ENCODE results near the gene FZR1.

FZR1 gene

DNA sequence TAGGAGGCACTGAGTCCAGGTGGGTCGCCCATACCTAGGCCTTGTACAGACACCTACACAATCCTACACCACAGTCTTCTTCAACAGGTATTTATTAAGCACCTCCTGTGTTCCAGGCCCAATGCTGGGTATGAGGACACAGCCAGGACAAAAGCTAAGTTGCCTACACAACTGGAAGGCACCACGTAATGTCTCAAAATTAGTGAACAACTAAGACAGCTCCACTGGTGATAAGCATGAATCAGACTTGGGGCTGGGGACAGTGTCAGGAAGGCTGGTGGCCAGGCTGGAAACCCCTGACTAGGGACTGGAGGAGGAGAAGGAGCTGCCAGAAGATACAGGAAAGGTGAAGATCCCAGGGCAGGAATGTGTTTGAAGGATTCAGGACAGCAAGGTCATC lies 28.2 kb upstream of the FZR1 start:
- no peak overlapping the region for H2BK120ac ChIP-seq (ENCODE audit: low read depth, low read length)
- H2AFZ ChIP-seq (ENCODE audit: low read length): no peak overlapping the region
- H3K4ac ChIP-seq (ENCODE audit: low read length): no peak overlapping the region
- H3K79me1 ChIP-seq (ENCODE audit: low read depth, low read length): no peaks in the 10 kb centered on the region
- no peak overlapping the region for H3K9ac ChIP-seq (ENCODE audit: low read depth, low read length, poor library complexity)
- no peak for DNase-seq (ENCODE audit: low spot score)
- no peak overlapping the region for H3K23ac ChIP-seq (ENCODE audit: low read depth, low read length, poor library complexity)
- no peak overlapping the region for H2BK15ac ChIP-seq (ENCODE audit: low read length)
- WGBS, 2 donors (ENCODE audit: extremely low coverage in 2 of 2, insufficient read length in 2 of 2, insufficient replicate concordance in 1 of 2): no CpG with 5 or more reads among the region's 2 CpGs
- H2BK5ac ChIP-seq (ENCODE audit: low read length): no peak overlapping the region
- H3K4me2 ChIP-seq (ENCODE audit: insufficient read depth, low read length, poor library complexity, severe bottlenecking): no peak overlapping the region
- H3K4me3 ChIP-seq (ENCODE audit: low read length in 2 of 2): no peak overlapping the region
- no peak overlapping the region for H2BK12ac ChIP-seq (ENCODE audit: low read length)
- peaks cover 0 to 34% (median 4%) of the 10 kb centered on the region in 3 experiments for H3K27me3 ChIP-seq (ENCODE audit: control insufficient read depth in 3 of 3, insufficient read depth in 3 of 3, low read depth in 1 of 3, low read length in 3 of 3)
- H4K91ac ChIP-seq (ENCODE audit: low read depth, low read length, poor library complexity): no peak overlapping the region
- H4K8ac ChIP-seq (ENCODE audit: low read depth, low read length): no peak overlapping the region
- H3K9me3 ChIP-seq (replicated peaks in 1 of 2; ENCODE audit: control insufficient read depth in 2 of 2, insufficient read depth in 1 of 2, low read depth in 1 of 2, low read length in 2 of 2): no peaks in the 10 kb centered on the region
- H3K14ac ChIP-seq (ENCODE audit: low read length): no peak overlapping the region
- no peak overlapping the region for H3K27ac ChIP-seq (replicated peaks; ENCODE audit: low read length)
- no peak overlapping the region for H2AK5ac ChIP-seq (ENCODE audit: low read depth, low read length)
- no peak overlapping the region for H3K18ac ChIP-seq (ENCODE audit: low read length)
- H3K4me1 ChIP-seq (ENCODE audit: control insufficient read depth in 2 of 2, insufficient read depth in 1 of 2, low read depth in 1 of 2, low read length in 2 of 2): peaks cover 2 to 6% of the 10 kb centered on the region in 2 donors
- no peaks in the 10 kb centered on the region for H3K36me3 ChIP-seq (replicated peaks in 1 of 2; ENCODE audit: control insufficient read depth in 2 of 2, insufficient read depth in 2 of 2, low read length in 2 of 2)

DNA sequence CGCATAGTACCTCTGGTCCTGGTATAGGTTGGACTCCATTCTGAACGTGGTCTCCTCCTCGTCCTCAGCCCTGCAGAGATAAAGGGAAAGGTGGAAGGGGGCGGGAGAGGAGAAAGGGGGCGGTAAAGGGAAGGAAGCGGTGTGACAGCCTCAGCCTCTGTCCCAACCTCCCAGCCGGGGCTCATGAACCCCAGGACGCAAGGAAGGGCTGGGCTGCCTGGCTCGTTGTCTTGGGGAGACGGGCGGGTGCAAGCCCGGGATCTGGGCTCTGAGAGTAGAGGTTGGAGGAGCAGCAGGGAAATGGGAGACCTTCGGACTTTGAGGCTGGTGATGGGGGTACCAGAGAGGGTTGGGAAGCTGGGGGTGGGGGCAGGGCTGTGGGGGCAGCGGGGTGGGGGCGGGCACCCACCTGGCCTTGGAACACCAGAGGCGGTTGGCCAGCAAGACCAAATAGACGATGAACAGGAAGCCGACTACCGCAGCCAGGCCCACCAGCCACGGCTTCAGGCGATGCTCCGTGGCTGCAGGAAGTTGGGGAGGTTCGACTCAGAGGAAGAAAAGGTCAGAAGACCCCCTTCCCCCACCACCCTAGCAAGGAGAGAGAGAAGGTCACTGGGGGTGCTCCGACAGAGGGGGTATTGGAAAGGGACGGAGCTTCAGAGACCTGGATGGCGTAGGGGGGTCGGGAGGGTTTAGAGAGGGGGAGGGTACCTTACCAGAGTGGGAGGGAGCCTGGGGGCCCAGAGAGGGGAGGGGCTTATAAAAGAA lies 27.5 kb upstream of the FZR1 start:
- H3K79me1 ChIP-seq (ENCODE audit: low read depth, low read length): no peaks in the 10 kb centered on the region
- H3K14ac ChIP-seq (ENCODE audit: low read length): no peak overlapping the region
- DNase-seq (ENCODE audit: low spot score): no peak
- H2BK12ac ChIP-seq (ENCODE audit: low read length): no peak overlapping the region
- WGBS, 2 donors (ENCODE audit: extremely low coverage in 2 of 2, insufficient read length in 2 of 2, insufficient replicate concordance in 1 of 2): no CpG with 5 or more reads among the region's 27 CpGs
- H2BK120ac ChIP-seq (ENCODE audit: low read depth, low read length): no peak overlapping the region
- no peak overlapping the region for H3K9ac ChIP-seq (ENCODE audit: low read depth, low read length, poor library complexity)
- H3K9me3 ChIP-seq (replicated peaks in 1 of 2; ENCODE audit: control insufficient read depth in 2 of 2, insufficient read depth in 1 of 2, low read depth in 1 of 2, low read length in 2 of 2): no peaks in the 10 kb centered on the region
- H3K27ac ChIP-seq (replicated peaks; ENCODE audit: low read length): no peak overlapping the region
- no peak overlapping the region for H4K8ac ChIP-seq (ENCODE audit: low read depth, low read length)
- H3K4ac ChIP-seq (ENCODE audit: low read length): no peak overlapping the region
- no peak overlapping the region for H4K91ac ChIP-seq (ENCODE audit: low read depth, low read length, poor library complexity)
- H2AK5ac ChIP-seq (ENCODE audit: low read depth, low read length): no peak overlapping the region
- H2BK15ac ChIP-seq (ENCODE audit: low read length): no peak overlapping the region
- H2AFZ ChIP-seq (ENCODE audit: low read length): peak overlapping the region; percentile 45
- no peak overlapping the region for H2BK5ac ChIP-seq (ENCODE audit: low read length)
- H3K4me2 ChIP-seq (ENCODE audit: insufficient read depth, low read length, poor library complexity, severe bottlenecking): peak overlapping the region; percentile 24
- H3K18ac ChIP-seq (ENCODE audit: low read length): peak overlapping the region; percentile 59
- no peak overlapping the region for H3K4me3 ChIP-seq (ENCODE audit: low read length in 2 of 2)
- peaks cover 2 to 6% of the 10 kb centered on the region in 2 donors for H3K4me1 ChIP-seq (ENCODE audit: control insufficient read depth in 2 of 2, insufficient read depth in 1 of 2, low read depth in 1 of 2, low read length in 2 of 2)
- peak overlapping the region; percentile 51 for H3K23ac ChIP-seq (ENCODE audit: low read depth, low read length, poor library complexity)
- no peaks in the 10 kb centered on the region for H3K36me3 ChIP-seq (replicated peaks in 1 of 2; ENCODE audit: control insufficient read depth in 2 of 2, insufficient read depth in 2 of 2, low read length in 2 of 2)
- peaks cover 0 to 36% (median 4%) of the 10 kb centered on the region in 3 experiments for H3K27me3 ChIP-seq (ENCODE audit: control insufficient read depth in 3 of 3, insufficient read depth in 3 of 3, low read depth in 1 of 3, low read length in 3 of 3)

DNA sequence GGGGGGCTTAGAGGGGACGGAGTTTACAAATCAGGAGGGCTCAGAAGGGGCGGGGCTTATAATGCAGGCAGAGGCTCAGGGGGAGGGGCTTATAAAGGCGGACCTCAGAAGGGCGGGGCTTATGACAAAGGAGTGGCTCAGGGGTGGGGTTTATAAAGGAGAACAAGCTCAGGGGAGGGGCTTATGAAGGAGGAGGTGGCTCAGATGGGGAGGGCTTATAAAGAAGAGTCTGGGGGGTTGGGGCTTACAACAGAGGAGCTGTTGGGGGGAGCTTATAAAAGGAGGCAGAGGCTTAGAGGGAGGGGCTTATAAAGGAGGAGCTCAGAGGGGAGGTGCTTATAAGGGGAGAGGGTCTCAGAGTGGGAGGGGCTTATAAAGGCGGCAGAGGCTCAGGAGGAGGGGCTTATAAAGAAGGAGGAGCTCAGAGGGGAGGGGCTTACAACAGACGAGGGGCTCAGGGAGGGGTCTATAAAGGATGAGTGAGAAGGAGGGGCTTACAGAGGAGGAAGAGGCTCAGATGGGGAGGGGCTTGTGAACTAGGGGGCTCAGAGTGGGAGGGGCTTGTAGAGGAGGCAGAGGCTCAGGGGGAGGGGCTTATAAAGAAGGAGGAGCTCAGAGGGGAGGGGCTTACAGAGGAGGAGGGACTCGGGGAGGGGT lies 26.8 kb upstream of the FZR1 start:
- H3K18ac ChIP-seq (ENCODE audit: low read length): no peak overlapping the region
- no peak overlapping the region for H3K27ac ChIP-seq (replicated peaks; ENCODE audit: low read length)
- no peak overlapping the region for H3K23ac ChIP-seq (ENCODE audit: low read depth, low read length, poor library complexity)
- no peak overlapping the region for H3K14ac ChIP-seq (ENCODE audit: low read length)
- H3K9me3 ChIP-seq (replicated peaks in 1 of 2; ENCODE audit: control insufficient read depth in 2 of 2, insufficient read depth in 1 of 2, low read depth in 1 of 2, low read length in 2 of 2): no peaks in the 10 kb centered on the region
- no peak overlapping the region for H3K4me2 ChIP-seq (ENCODE audit: insufficient read depth, low read length, poor library complexity, severe bottlenecking)
- H2BK120ac ChIP-seq (ENCODE audit: low read depth, low read length): no peak overlapping the region
- no peak overlapping the region for H3K4ac ChIP-seq (ENCODE audit: low read length)
- no peak overlapping the region for H2AK5ac ChIP-seq (ENCODE audit: low read depth, low read length)
- no CpG with 5 or more reads among the region's 7 CpGs for WGBS, 2 donors (ENCODE audit: extremely low coverage in 2 of 2, insufficient read length in 2 of 2, insufficient replicate concordance in 1 of 2)
- no peaks in the 10 kb centered on the region for H3K79me1 ChIP-seq (ENCODE audit: low read depth, low read length)
- no peak overlapping the region for H3K4me3 ChIP-seq (ENCODE audit: low read length in 2 of 2)
- H2BK5ac ChIP-seq (ENCODE audit: low read length): no peak overlapping the region
- no peaks in the 10 kb centered on the region for H3K36me3 ChIP-seq (replicated peaks in 1 of 2; ENCODE audit: control insufficient read depth in 2 of 2, insufficient read depth in 2 of 2, low read length in 2 of 2)
- H4K8ac ChIP-seq (ENCODE audit: low read depth, low read length): no peak overlapping the region
- no peak overlapping the region for H4K91ac ChIP-seq (ENCODE audit: low read depth, low read length, poor library complexity)
- H2BK12ac ChIP-seq (ENCODE audit: low read length): no peak overlapping the region
- H3K9ac ChIP-seq (ENCODE audit: low read depth, low read length, poor library complexity): no peak overlapping the region
- no peak for DNase-seq (ENCODE audit: low spot score)
- H2AFZ ChIP-seq (ENCODE audit: low read length): no peak overlapping the region
- peaks cover 2 to 6% of the 10 kb centered on the region in 2 donors for H3K4me1 ChIP-seq (ENCODE audit: control insufficient read depth in 2 of 2, insufficient read depth in 1 of 2, low read depth in 1 of 2, low read length in 2 of 2)
- H2BK15ac ChIP-seq (ENCODE audit: low read length): no peak overlapping the region
- H3K27me3 ChIP-seq (ENCODE audit: control insufficient read depth in 3 of 3, insufficient read depth in 3 of 3, low read depth in 1 of 3, low read length in 3 of 3): peaks cover 0 to 36% (median 4%) of the 10 kb centered on the region in 3 experiments

DNA sequence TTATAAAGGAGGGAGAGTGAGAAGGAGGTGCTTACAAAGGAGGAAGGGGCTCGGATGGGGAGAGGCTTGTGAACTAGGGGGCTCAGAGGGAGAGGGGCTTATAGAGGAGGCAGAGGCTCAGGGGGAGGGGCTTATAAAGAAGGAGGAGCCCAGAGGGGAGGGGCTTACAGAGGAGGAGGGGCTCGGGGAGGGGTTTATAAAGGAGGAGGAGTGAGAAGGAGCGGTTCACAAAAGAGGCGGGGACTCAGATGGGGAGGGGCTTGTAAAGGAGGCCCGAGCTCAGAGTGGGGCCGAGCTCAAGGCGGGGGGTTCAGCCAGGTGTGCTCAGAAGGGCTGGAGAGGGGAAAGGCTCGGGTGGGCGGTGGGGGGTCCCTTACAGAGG lies 26.3 kb upstream of the FZR1 start:
- H3K9ac ChIP-seq (ENCODE audit: low read depth, low read length, poor library complexity): no peak overlapping the region
- H3K4me2 ChIP-seq (ENCODE audit: insufficient read depth, low read length, poor library complexity, severe bottlenecking): no peak overlapping the region
- no peak overlapping the region for H2BK120ac ChIP-seq (ENCODE audit: low read depth, low read length)
- H2BK12ac ChIP-seq (ENCODE audit: low read length): no peak overlapping the region
- H2BK15ac ChIP-seq (ENCODE audit: low read length): no peak overlapping the region
- H2AK5ac ChIP-seq (ENCODE audit: low read depth, low read length): no peak overlapping the region
- H3K18ac ChIP-seq (ENCODE audit: low read length): no peak overlapping the region
- H3K4ac ChIP-seq (ENCODE audit: low read length): no peak overlapping the region
- H3K4me1 ChIP-seq (ENCODE audit: control insufficient read depth in 2 of 2, insufficient read depth in 1 of 2, low read depth in 1 of 2, low read length in 2 of 2): peaks cover 2 to 6% of the 10 kb centered on the region in 2 donors
- H3K79me1 ChIP-seq (ENCODE audit: low read depth, low read length): no peaks in the 10 kb centered on the region
- H3K36me3 ChIP-seq (replicated peaks in 1 of 2; ENCODE audit: control insufficient read depth in 2 of 2, insufficient read depth in 2 of 2, low read length in 2 of 2): no peaks in the 10 kb centered on the region
- no peak overlapping the region for H4K8ac ChIP-seq (ENCODE audit: low read depth, low read length)
- no peak overlapping the region for H2AFZ ChIP-seq (ENCODE audit: low read length)
- H2BK5ac ChIP-seq (ENCODE audit: low read length): no peak overlapping the region
- peaks cover 0 to 35% (median 4%) of the 10 kb centered on the region in 3 experiments for H3K27me3 ChIP-seq (ENCODE audit: control insufficient read depth in 3 of 3, insufficient read depth in 3 of 3, low read depth in 1 of 3, low read length in 3 of 3)
- no peaks in the 10 kb centered on the region for H3K9me3 ChIP-seq (replicated peaks in 1 of 2; ENCODE audit: control insufficient read depth in 2 of 2, insufficient read depth in 1 of 2, low read depth in 1 of 2, low read length in 2 of 2)
- no CpG with 5 or more reads among the region's 9 CpGs for WGBS, 2 donors (ENCODE audit: extremely low coverage in 2 of 2, insufficient read length in 2 of 2, insufficient replicate concordance in 1 of 2)
- no peak overlapping the region for H3K23ac ChIP-seq (ENCODE audit: low read depth, low read length, poor library complexity)
- no peak for DNase-seq (ENCODE audit: low spot score)
- no peak overlapping the region for H3K4me3 ChIP-seq (ENCODE audit: low read length in 2 of 2)
- no peak overlapping the region for H3K14ac ChIP-seq (ENCODE audit: low read length)
- H4K91ac ChIP-seq (ENCODE audit: low read depth, low read length, poor library complexity): no peak overlapping the region
- H3K27ac ChIP-seq (replicated peaks; ENCODE audit: low read length): no peak overlapping the region
